ENCODE measurements around the gene FAM229B.

FAM229B gene

GRCh38 chr6:112145080-112145573 is 57.7 kb downstream of the FAM229B start:
- in situ Hi-C loops (cut with HindIII; ENCODE audit: low sequenced_read_pairs) = no loop called here
- H3K4me3 ChIP-seq (ENCODE audit: low read depth, low read length) = no peak overlapping the region
- DNase-seq (ENCODE audit: low read depth) = no peak
- no peak for TF ChIP-seq CTCF (IDR thresholded peaks at IDR 0.05; ENCODE audit: low read depth, low read length, missing control alignments)

- no peak overlapping the region for H3K4me3 ChIP-seq (ENCODE audit: low read depth, low read length)
- in situ Hi-C loops (cut with HindIII; ENCODE audit: low sequenced_read_pairs) = no loop called here
- DNase-seq (ENCODE audit: low read depth) = no peak
- no peak for TF ChIP-seq CTCF (IDR thresholded peaks at IDR 0.05; ENCODE audit: low read depth, low read length, missing control alignments)
Observed at GRCh38 chr6:112148103-112148502, 60.7 kb downstream of the FAM229B start.

- in situ Hi-C loops (cut with HindIII; ENCODE audit: low sequenced_read_pairs) = no loop called here
- TF ChIP-seq CTCF (IDR thresholded peaks at IDR 0.05; ENCODE audit: low read depth, low read length, missing control alignments) = no peak
- no peak overlapping the region for H3K4me3 ChIP-seq (ENCODE audit: low read depth, low read length)
- no peak for DNase-seq (ENCODE audit: low read depth)
Observed at GRCh38 chr6:112149236-112149635, 61.8 kb downstream of the FAM229B start.

- in situ Hi-C loops (cut with HindIII; ENCODE audit: low sequenced_read_pairs) = no loop called here
- no peak overlapping the region for H3K4me3 ChIP-seq (ENCODE audit: low read depth, low read length)
- TF ChIP-seq CTCF (IDR thresholded peaks at IDR 0.05; ENCODE audit: low read depth, low read length, missing control alignments) = no peak
- no peak for DNase-seq (ENCODE audit: low read depth)
Observed at GRCh38 chr6:112149719-112150263, 62.4 kb downstream of the FAM229B start.

GRCh38 chr6:112150363-112150762 is 63.0 kb downstream of the FAM229B start:
- DNase-seq (ENCODE audit: low read depth) = no peak
- in situ Hi-C loops (cut with HindIII; ENCODE audit: low sequenced_read_pairs) = no loop called here
- no peak for TF ChIP-seq CTCF (IDR thresholded peaks at IDR 0.05; ENCODE audit: low read depth, low read length, missing control alignments)

More at GRCh38 chr6:112150363-112150762, 63.0 kb downstream of the FAM229B start:
- no peak overlapping the region for H3K4me3 ChIP-seq (ENCODE audit: low read depth, low read length)
